CD4-positive, alpha-beta T cell treated with Interleukin-1 beta for 1 hour (primary cell): ENCODE data around the gene CARMIL1.

Experiments
- DNase-seq, 2 donors: peaks; one replicate each; pipeline ENCODE4 v3.0.0-alpha.2; 2020 to 2022

CARMIL1 gene

GRCh38 chr6:25311331-25311840 lies 32.2 kb downstream of the CARMIL1 start:
- DNase-seq, result no peak

- no peak for DNase-seq
Measured at GRCh38 chr6:25312034-25312620, 33.0 kb downstream of the CARMIL1 start.

- no peak for DNase-seq
Measured at GRCh38 chr6:25312703-25313102, 33.5 kb downstream of the CARMIL1 start.

- no peak for DNase-seq
Measured at GRCh38 chr6:25314509-25315175, 35.5 kb downstream of the CARMIL1 start.

- DNase-seq, result no peak
Measured at GRCh38 chr6:25315194-25316177, 36.3 kb downstream of the CARMIL1 start.

GRCh38 chr6:25316626-25317025 lies 37.5 kb downstream of the CARMIL1 start:
- no peak for DNase-seq

- DNase-seq, result no peak
Measured at GRCh38 chr6:25318589-25318988, 39.4 kb downstream of the CARMIL1 start.

- no peak for DNase-seq
Measured at GRCh38 chr6:25320459-25320858, 41.3 kb downstream of the CARMIL1 start.

- no peak for DNase-seq
Measured at GRCh38 chr6:25322692-25323091, 43.5 kb downstream of the CARMIL1 start.

- no peak for DNase-seq
Measured at GRCh38 chr6:25324066-25324762, 45.0 kb downstream of the CARMIL1 start.

GRCh38 chr6:25326126-25326525 lies 47.0 kb downstream of the CARMIL1 start:
- DNase-seq, result no peak

GRCh38 chr6:25326960-25327359 lies 47.8 kb downstream of the CARMIL1 start:
- no peak for DNase-seq

- DNase-seq, result no peak
Measured at GRCh38 chr6:25327432-25327831, 48.3 kb downstream of the CARMIL1 start.

- DNase-seq, result no peak
Measured at GRCh38 chr6:25329161-25329817, 50.1 kb downstream of the CARMIL1 start.

GRCh38 chr6:25329982-25330381 lies 50.8 kb downstream of the CARMIL1 start:
- no peak for DNase-seq

GRCh38 chr6:25330796-25331685 lies 51.9 kb downstream of the CARMIL1 start:
- no peak for DNase-seq

GRCh38 chr6:25332165-25332564 lies 53.0 kb downstream of the CARMIL1 start:
- no peak for DNase-seq

GRCh38 chr6:25332655-25333071 lies 53.5 kb downstream of the CARMIL1 start:
- DNase-seq, result peak in 1 of 2 donors; percentile 5

- DNase-seq, result no peak
Measured at GRCh38 chr6:25333471-25333870, 54.3 kb downstream of the CARMIL1 start.

- no peak for DNase-seq
Measured at GRCh38 chr6:25334793-25335192, 55.6 kb downstream of the CARMIL1 start.

GRCh38 chr6:25336996-25337395 lies 57.8 kb downstream of the CARMIL1 start:
- no peak for DNase-seq
